GM21786 (cell line): ENCODE measurements around the gene PRSS57.

ENCODE experiments used
- ATAC-seq: cut with Tn5 transposase; IDR thresholded peaks from one replicate; pipeline ENCODE4 v1.9.1; 2021; ENCODE audit not compliant: unreplicated experiment

PRSS57 gene

DNA sequence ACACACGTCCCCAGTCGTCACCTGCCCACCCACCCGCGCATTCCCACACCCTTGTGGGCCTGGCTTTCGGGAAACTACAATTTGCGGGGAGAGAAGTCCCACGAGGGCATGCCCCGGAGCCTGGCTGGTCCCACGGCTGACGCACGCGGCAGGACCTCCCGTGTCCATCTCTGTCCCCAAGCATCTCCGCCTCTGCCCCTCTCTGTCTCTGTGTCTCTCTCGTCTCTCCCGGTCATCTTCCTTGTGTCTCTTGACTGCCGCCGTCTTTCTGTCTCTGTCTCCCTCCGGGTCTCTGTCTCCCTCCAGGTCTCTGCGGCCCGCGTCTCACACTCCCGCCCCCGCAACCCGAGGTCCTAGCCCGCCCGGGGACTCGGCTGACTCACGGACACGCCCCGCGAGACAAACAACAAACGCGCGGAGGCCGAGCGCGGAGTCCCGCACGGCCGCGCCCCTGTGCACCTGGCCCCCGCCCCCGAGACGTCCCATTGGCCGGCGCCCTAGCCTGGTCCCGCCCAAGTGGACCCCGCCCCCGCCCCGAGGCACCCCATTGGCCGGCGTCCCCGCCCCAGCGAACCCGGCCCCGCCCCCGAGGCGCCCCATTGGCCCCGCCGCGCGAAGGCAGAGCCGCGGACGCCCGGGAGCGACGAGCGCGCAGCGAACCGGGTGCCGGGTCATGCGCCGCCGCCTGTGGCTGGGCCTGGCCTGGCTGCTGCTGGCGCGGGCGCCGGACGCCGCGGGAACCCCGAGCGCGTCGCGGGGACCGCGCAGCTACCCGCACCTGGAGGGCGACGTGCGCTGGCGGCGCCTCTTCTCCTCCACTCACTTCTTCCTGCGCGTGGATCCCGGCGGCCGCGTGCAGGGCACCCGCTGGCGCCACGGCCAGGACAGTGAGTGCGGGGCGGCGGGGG lies 55.7 kb downstream of the PRSS57 start, which contains the start of gene FGF22:
Gene FGF22 (plus strand): TSS at position 627 of the 908 bp plus-strand sequence. CDS start 47 bp downstream, at position 674.
- ATAC-seq, result no peak

DNA sequence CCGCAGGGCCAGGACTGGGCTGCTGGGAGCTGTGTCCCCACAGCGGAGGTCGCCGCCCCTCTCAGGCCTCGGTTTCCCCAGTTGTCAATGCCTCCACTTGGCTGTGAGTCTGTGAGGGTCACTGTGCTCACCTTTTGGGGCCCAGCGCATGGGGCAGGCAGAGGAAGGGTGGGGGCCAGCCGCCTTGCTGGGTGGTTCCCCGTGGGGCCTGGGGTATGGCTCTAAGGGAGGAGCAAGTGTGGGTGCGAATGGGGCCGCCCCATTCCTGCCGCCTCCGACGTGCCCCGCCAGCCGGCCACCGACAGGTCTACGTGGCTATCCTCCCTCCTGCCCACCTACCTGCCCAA lies 56.4 kb downstream of the PRSS57 start:
- no peak for ATAC-seq
